Activated CD8-positive, alpha-beta memory T cell treated with anti-CD3 and anti-CD28 coated beads for 36 hours (primary cell): ENCODE results near the gene PLK3. TPM values are rescaled to one million over a fixed set of nuclear protein-coding genes. Genes with fewer than 3 reads are reported as not detected.
"Not testable (repeated sequence)": the region's sequence is repeated elsewhere in the genome, so short reads cannot be mapped to it uniquely, and the experiment has no call there.

Source experiments
- CTCF ChIA-PET: fragments of 350-600 bp; sonication (Branson Sonifier 250); formaldehyde crosslinking; loops from one replicate; lab custom pipeline; 2021; ENCODE audit warnings: antibody characterized with exemption; lab: Charles Lee
- POLR2A ChIA-PET: fragments of 350-600 bp; sonication (Branson Sonifier 250); formaldehyde crosslinking; loops from one replicate; lab custom pipeline; 2021; ENCODE audit warnings: antibody characterized with exemption; lab: Charles Lee
- total RNA-seq, 2 experiments: library from RNA; stranded (reverse); gene quantifications; one replicate each; pipeline ENCODE4 v1.2.3, GENCODE V29; 2021

PLK3 gene
- total RNA-seq, result 100 to 1,000 TPM in 1 of 2 experiments, 10 to 100 TPM in 1; 96.6 to 105 TPM

DNA sequence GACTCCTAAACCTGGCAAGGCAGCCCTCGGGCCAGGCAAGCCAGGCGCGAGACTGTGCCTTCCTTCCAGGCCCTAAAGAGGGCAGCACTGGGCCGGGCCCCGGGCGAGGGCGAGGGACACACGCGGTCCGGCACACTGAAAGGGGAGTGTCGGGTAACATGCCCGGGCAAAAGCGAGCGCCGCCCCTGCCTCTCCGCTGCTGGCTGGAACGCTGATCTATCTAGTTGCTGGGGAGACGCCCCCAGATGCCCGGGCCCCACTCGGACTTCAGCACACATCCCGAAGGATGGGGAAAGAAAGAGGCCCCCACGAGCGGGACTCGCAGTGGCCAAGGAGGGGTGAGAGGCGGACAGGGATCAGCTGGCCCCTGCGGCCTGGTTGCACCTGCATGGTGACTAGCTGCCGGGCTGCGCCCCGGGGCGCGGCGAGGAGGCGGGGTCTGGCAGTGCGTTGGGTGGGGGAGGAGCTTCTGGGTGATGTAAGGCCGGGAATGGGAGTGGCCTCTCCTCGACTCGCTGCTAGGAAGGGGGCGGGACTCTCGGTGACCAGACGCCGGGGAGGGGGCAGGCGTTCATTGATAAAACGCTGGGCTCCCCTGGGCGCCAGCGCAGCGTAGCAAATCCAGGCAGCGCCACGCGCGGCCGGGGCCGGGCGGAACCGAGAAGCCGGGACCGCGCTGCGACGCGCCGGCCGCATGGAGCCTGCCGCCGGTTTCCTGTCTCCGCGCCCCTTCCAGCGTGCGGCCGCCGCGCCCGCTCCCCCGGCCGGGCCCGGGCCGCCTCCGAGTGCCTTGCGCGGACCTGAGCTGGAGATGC lies at the start of gene PLK3:
PLK3 (plus strand) TSS at position 608 of the 815 bp plus-strand sequence; CDS start at position 695, 87 bp downstream.
- POLR2A ChIA-PET, result interaction anchor here (0.6 to 3.5 kb wide), 17 partner anchors 9 to 504 kb away, joined by 3 to 95 read pairs (median 4); partner anchors contain the start of genes BEST4, BTBD19, KIF2C and RNU5D-1

GRCh38 chr1:44757420-44757819 lies 42.8 kb upstream of the PLK3 start:
- ChIA-PET POLR2A (no interaction called here), CTCF (no interaction called here)

More for the DNA sequence above, at the start of gene PLK3:
- CTCF ChIA-PET, result interaction anchor here (0.6 to 3.5 kb wide), 12 partner anchors 8 to 504 kb away, joined by 3 to 38 read pairs (median 6); partner anchors contain the start of genes BEST4, BTBD19, HECTD3 and RNU5D-1

- CTCF ChIA-PET, result interaction anchor here (0.9 to 1.3 kb wide), 2 partner anchors 9 to 11 kb away, joined by 3 to 4 read pairs; no protein-coding TSS in a partner anchor
- POLR2A ChIA-PET, result no interaction called here
Observed at GRCh38 chr1:44759077-44759476, 41.1 kb upstream of the PLK3 start.

GRCh38 chr1:44760876-44761275 lies 39.3 kb upstream of the PLK3 start:
- CTCF ChIA-PET, result no interaction called here
- POLR2A ChIA-PET, result interaction anchor here (1.7 kb wide), 1 partner anchor 29 kb away, joined by 7 read pairs; no protein-coding TSS in a partner anchor

DNA sequence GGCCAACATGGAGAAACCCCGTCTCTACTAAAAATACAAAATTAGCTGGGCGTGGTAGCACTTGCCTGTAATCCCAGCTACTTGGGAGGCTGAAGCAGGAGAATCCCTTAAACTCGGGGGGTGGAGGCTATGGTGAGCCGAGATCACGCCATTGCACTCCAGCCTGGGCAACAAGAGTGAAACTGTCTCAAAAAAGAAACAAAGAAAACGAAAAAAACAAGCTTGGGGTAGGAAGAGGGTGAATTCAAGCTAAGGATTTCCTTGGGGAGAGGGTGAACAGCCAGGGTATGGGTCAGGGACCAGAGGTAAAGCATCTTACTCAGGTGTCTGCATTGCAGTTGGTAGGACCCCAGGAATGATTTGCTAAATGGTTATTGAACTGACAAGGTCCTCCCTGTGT lies 33.8 kb upstream of the PLK3 start:
- POLR2A ChIA-PET, result not testable (repeated sequence)
- CTCF ChIA-PET, result interaction anchor here (1.0 to 1.2 kb wide), 3 partner anchors 9 to 36 kb away, joined by 3 to 5 read pairs (median 4); partner anchors contain the start of genes RNU5D-1 and RPS8

DNA sequence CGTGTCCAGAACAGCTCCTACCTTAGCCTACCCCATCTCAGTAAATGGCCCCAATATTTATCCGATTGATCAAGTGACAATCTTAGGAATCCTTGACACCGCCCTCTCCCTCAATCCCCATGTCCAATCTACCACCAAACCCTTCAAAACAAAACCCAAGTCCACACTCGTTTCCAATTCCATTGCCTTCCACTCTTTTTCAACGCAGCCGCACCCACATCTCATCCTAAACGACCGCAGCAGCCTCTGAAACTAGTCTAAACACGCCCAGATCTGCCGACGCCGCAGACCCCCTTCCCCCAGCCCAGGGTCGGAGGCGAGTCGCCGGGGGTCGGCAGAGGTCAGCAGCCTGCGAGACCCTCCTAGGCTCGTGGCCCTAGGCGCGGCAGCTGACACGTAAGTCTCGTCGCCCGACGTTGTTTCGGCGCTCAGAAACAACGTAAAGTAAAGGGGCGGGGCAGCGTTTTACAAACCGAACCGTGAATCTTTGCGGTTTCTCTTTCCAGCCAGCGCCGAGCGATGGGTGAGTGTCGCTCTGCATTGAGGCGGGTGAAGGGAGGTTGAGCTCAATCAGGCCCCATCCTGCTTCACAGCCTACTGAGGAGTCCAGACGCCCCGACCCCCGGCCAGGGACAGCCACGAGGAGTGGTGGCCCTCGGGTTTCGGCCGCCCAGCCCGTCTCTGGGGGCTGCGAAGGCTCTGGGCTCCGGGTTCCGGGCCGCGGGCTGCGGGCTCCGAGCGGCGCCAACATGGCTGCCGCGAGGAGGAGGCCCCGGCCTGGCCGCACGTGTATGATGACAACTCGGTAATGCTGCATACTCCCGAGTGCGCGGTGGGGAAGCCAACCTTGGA lies 24.9 kb upstream of the PLK3 start, which contains the start of gene RPS8:
RPS8 (plus strand) TSS at position 463 of the 852 bp plus-strand sequence; CDS start at position 520, 57 bp downstream.
- POLR2A ChIA-PET, result interaction anchor here (0.8 to 3.8 kb wide), 16 partner anchors 9 to 528 kb away, joined by 3 to 30 read pairs (median 6); partner anchors contain the start of genes BTBD19, HECTD3, PLK3 and RNU5D-1
- CTCF ChIA-PET, result interaction anchor here (0.8 to 2.5 kb wide), 9 partner anchors 9 to 47 kb away, joined by 3 to 16 read pairs (median 6); partner anchors contain the start of genes BTBD19, PLK3 and RNU5D-1

DNA sequence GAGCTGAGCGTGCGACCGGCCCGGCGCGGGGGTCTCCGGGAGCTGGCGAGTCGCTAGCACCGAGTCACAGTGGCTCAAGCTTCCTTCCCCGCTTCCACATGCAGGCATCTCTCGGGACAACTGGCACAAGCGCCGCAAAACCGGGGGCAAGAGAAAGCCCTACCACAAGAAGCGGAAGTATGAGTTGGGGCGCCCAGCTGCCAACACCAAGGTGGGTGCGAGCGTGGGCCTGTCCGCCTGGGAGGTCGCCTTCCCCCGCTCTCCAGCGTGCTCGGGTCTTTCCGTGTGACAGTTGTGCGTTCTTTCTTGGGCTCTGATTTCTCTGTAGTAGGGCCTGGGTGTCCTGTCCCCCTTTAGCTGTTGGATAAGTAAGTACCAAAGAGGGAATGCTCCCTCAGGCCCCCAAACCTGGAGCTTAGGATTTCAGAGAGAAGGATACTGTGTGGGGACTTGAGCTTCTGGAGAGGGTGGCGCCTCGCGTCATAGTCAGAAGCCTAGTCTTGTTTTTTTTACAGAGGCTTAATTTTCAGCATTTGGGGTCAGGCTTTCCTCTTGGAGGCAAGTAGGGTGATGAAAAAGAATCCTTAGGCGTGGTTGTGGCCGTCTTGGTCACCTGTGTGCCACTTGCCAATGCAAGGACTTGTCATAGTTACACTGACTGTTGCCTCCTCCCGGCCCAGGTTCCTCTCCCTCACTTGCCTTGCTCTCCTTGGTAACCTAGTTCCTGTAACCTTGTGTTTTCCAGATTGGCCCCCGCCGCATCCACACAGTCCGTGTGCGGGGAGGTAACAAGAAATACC lies 24.0 kb upstream of the PLK3 start:
- ChIA-PET CTCF (interaction anchor here (1.2 to 2.5 kb wide), 6 partner anchors 9 to 45 kb away, joined by 3 to 16 read pairs (median 6); partner anchors contain the start of genes BTBD19, PLK3 and RNU5D-1), POLR2A (interaction anchor here (0.8 to 3.8 kb wide), 13 partner anchors 8 to 527 kb away, joined by 3 to 30 read pairs (median 7); partner anchors contain the start of genes BTBD19, HECTD3, PLK3 and RNU5D-1)

GRCh38 chr1:44776730-44777068 lies 23.5 kb upstream of the PLK3 start:
- ChIA-PET CTCF (interaction anchor here (1.2 to 1.8 kb wide), 4 partner anchors 8 to 31 kb away, joined by 3 to 16 read pairs (median 6); partner anchors contain the start of genes BTBD19 and PLK3), POLR2A (interaction anchor here (1.5 to 3.8 kb wide), 5 partner anchors 24 to 55 kb away, joined by 11 to 30 read pairs (median 25); partner anchors contain the start of genes BTBD19, PLK3 and RNU5D-1)

DNA sequence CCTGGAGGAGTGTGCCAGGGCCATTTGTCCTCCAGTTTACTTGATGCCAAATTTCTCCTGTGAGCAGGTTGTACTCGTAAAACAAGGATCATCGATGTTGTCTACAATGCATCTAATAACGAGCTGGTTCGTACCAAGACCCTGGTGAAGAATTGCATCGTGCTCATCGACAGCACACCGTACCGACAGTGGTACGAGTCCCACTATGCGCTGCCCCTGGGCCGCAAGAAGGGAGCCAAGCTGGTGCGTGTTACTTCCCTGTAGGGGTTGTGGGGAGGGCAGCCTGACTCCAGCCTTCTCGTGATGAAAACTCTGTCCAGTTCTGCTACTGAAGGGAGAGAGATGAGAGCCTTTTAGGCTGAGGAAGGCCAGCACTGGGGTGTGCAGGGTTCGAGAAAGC lies 22.6 kb upstream of the PLK3 start:
- ChIA-PET POLR2A (interaction anchor here (3.8 kb wide), 1 partner anchor 31 kb away, joined by 25 read pairs; the partner anchor contains the start of gene BTBD19), CTCF (no interaction called here)

DNA sequence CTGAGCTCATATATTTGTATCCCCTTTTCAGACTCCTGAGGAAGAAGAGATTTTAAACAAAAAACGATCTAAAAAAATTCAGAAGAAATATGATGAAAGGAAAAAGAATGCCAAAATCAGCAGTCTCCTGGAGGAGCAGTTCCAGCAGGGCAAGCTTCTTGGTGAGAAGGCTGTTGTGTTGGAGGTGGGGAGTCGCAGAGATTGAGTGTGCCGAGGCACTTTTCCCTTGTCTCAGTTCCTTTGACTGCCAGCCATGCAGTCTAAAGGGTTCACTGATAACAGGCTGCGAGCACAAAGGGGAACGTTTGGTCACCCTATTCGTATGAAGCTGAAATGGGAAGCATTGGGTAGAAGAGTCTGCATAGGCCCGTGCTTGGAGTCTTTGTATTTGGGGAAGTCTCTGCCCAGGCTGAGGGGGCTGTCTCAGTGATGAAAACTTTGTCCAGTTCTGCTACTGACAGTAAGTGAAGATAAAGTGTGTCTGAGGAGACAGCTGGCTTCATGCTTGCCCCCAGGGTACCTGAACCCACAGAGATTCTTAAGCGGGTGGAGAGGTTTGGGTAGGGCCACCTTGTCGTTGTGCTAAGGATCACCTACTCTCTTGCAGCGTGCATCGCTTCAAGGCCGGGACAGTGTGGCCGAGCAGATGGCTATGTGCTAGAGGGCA lies 22.1 kb upstream of the PLK3 start:
- ChIA-PET POLR2A (interaction anchor here (3.8 kb wide), 1 partner anchor 31 kb away, joined by 25 read pairs; the partner anchor contains the start of gene BTBD19), CTCF (no interaction called here)

DNA sequence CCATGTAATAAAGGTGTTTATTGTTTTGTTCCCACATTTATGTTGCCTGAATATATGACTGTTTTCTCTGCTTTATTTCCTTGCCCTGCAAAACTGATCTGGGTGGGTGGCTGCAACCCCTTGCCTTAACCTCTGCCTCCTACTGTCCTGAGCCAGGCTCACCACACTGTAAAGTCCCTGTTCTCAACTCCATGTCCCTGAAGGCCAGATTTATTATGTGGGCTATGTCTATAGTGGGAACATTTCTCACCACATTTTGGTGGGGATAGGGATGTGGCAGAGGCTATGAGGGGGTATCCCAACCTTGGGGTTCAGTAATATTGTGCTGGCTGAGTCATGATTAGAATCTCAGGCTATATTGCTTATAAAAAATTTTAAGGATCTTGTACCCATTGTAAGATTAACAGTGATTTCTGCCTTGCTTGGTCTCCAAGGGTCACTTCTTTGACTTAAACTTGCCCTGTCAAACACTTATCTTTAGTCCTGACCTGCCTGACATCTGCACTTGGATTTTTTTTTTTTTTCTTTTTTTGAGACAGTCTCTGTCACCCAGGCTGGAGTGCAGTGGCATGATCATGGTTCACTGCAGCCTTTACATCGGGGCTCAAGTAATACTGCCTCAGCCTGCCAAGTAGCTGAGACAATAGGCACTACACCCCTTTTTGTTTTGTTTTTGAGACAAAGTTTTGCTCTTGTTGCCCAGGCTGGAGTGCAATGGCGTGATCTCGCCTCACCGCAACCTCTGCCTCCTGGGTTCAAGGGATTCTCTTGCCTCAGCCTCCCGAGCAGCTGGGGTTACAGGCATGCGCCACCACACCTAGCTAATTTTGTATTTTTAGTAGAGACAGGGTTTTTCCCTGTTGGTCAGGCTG lies 21.2 kb upstream of the PLK3 start:
- CTCF ChIA-PET, result interaction anchor here (2.8 kb wide), 1 partner anchor 14 kb away, joined by 11 read pairs; no protein-coding TSS in a partner anchor
- POLR2A ChIA-PET, result interaction anchor here (0.6 kb wide), 1 partner anchor 521 kb away, joined by 3 read pairs; no protein-coding TSS in a partner anchor

DNA sequence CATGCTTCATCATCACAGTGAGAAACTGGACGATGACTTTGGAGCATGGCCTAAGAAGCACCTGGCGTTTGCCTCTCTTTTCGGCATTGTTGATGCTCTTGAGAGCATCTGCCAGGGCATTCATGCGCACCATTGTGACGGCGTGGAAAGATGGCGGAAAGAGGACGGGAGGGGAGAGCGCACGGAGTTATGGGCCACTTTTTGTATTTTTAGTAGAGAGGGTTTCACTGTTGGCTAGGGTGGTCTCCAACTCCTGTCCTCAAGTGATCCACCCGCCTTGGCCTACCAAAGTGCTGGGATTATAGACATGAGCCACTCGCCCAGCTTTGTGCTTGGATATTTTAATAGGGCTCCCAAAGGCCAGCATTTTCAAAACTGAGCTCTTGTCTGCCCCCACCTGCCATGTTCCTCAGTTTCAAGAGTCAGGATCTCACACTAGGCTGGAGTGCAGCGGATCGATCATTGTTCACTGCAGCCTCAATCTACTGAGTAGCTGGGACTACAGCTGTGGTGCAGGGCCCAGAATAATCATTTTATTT lies 19.5 kb upstream of the PLK3 start:
- ChIA-PET POLR2A (interaction anchor here (0.5 to 0.9 kb wide), 3 partner anchors 29 to 49 kb away, joined by 3 to 4 read pairs (median 3); partner anchors contain the start of gene RNU5D-1), CTCF (interaction anchor here (0.6 to 2.8 kb wide), 4 partner anchors 13 to 231 kb away, joined by 3 to 11 read pairs (median 4); partner anchors contain the start of genes RNU5D-1 and UROD)

GRCh38 chr1:44783697-44784093 lies 16.5 kb upstream of the PLK3 start:
- CTCF ChIA-PET, result interaction anchor here (1.1 kb wide), 2 partner anchors 16 to 44 kb away, joined by 3 read pairs; partner anchors contain the start of genes KIF2C and PLK3
- POLR2A ChIA-PET, result interaction anchor here (0.9 to 4.4 kb wide), 6 partner anchors 8 to 202 kb away, joined by 3 to 29 read pairs (median 6); partner anchors contain the start of genes BTBD19, DYNLT4, EIF2B3 and RNU5D-1

- POLR2A ChIA-PET, result interaction anchor here (0.6 to 4.4 kb wide), 10 partner anchors 8 to 63 kb away, joined by 3 to 29 read pairs (median 5); partner anchors contain the start of genes BTBD19, DYNLT4, PLK3 and RNU5D-1
- CTCF ChIA-PET, result interaction anchor here (0.6 to 5.4 kb wide), 9 partner anchors 9 to 201 kb away, joined by 3 to 38 read pairs (median 4); partner anchors contain the start of genes BTBD19, DYNLT4, KIF2C and PLK3
Observed at GRCh38 chr1:44784094-44785028, 15.8 kb upstream of the PLK3 start.
